Mesothelial cell of epicardium (in vitro differentiated cells): ENCODE results near the gene CLDN5. TPM values are rescaled to one million over a fixed set of nuclear protein-coding genes. Genes with fewer than 3 reads are reported as not detected.

ENCODE experiments used
- DNase-seq, 2 experiments: peaks; one replicate each; pipeline ENCODE4 v3.0.0; 2021; ENCODE audit warnings: low spot score in 2 of 2; ENCODE audit not compliant: unreplicated experiment in 2 of 2
- H3K27ac Mint-ChIP-seq: 2 replicates; pipeline ENCODE4 v1.8.0; 2021; ENCODE audit warnings: mixed read lengths
- H3K27me3 Mint-ChIP-seq: 2 replicates; pipeline ENCODE4 v1.8.0; 2021; ENCODE audit warnings: low read depth, mixed read lengths
- H3K36me3 Mint-ChIP-seq: 2 replicates; pipeline ENCODE4 v1.8.0; 2021; ENCODE audit warnings: mixed read lengths
- H3K4me1 Mint-ChIP-seq: 2 replicates; pipeline ENCODE4 v1.8.0; 2021; ENCODE audit warnings: mixed read lengths
- H3K4me3 Mint-ChIP-seq: 2 replicates; pipeline ENCODE4 v1.8.0; 2021; ENCODE audit warnings: mild to moderate bottlenecking, moderate library complexity, mixed read lengths
- H3K9me3 Mint-ChIP-seq: 2 replicates; pipeline ENCODE4 v1.8.0; 2021; ENCODE audit warnings: mixed read lengths
- total RNA-seq: library from RNA; stranded (reverse); gene quantifications from 3 replicates; pipeline ENCODE4 v1.2.1, GENCODE V29; 2021
- TF ChIP-seq, protein P1 (sequence below): fragments of 200-600 bp; sonication (generic); IDR thresholded peaks from one replicate; pipeline ENCODE4 v1.5.0; 2021; ENCODE audit warnings: antibody characterized with exemption; ENCODE audit not compliant: unreplicated experiment

The CLDN5 gene
- total RNA-seq, 1 donor from 2014 or later, result not detected

DNA sequence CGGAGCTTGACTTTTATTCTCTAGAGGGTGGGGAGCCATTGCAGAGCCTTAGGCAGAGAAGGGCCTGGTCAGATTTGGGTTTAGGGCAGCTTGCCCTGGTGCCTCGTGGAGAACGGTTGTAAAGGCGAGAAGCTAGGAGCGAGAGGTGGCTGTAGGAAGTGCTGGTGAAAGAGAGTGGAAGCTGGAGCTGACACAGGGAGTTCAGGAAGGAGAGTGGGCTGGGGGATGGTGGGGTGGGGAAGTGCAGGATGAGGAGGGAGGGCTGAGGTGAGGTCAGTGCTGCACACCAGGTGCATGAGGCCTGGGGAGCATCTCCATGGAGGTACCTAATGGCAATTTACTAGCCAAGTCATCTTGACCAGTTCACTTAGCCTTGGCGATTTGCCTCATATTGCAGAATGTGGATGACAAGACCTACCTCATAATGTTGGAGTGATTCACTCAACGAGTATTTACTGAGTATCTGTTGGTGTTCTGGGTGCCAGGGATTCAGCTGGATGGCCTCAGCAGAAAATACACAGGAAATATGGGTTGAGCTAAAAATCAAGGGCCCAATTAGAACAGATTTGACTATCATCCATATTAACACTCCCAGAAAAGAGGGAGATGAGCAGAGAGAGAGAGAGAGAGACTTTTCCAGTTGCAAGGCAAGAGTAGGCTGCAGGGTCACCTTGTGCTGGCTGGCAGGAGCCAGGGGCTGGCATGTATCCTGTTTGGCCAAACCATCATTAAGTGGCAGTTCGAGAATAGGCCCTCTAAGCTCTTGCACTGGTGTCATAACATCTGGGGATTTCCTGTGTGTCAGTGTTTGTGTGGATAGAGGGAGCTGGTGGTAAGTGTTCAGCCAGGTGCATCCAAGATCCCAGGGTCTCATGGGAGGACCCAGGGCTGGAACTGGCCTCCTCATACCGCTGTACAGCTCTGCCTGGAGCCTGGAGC lies 44.4 kb upstream of the CLDN5 start:
- DNase-seq, result no peak
- H3K36me3 Mint-ChIP-seq, result no peaks in the 10 kb centered on the region
- H3K27me3 Mint-ChIP-seq, result peaks cover 21% of the 10 kb centered on the region
- no peak overlapping the region for H3K27ac Mint-ChIP-seq
- H3K9me3 Mint-ChIP-seq, result peaks cover 9% of the 10 kb centered on the region
- no peak overlapping the region for H3K4me3 Mint-ChIP-seq
- H3K4me1 Mint-ChIP-seq, result no peaks in the 10 kb centered on the region
- TF ChIP-seq, protein P1, sequence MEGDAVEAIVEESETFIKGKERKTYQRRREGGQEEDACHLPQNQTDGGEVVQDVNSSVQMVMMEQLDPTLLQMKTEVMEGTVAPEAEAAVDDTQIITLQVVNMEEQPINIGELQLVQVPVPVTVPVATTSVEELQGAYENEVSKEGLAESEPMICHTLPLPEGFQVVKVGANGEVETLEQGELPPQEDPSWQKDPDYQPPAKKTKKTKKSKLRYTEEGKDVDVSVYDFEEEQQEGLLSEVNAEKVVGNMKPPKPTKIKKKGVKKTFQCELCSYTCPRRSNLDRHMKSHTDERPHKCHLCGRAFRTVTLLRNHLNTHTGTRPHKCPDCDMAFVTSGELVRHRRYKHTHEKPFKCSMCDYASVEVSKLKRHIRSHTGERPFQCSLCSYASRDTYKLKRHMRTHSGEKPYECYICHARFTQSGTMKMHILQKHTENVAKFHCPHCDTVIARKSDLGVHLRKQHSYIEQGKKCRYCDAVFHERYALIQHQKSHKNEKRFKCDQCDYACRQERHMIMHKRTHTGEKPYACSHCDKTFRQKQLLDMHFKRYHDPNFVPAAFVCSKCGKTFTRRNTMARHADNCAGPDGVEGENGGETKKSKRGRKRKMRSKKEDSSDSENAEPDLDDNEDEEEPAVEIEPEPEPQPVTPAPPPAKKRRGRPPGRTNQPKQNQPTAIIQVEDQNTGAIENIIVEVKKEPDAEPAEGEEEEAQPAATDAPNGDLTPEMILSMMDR, result no peak

DNA sequence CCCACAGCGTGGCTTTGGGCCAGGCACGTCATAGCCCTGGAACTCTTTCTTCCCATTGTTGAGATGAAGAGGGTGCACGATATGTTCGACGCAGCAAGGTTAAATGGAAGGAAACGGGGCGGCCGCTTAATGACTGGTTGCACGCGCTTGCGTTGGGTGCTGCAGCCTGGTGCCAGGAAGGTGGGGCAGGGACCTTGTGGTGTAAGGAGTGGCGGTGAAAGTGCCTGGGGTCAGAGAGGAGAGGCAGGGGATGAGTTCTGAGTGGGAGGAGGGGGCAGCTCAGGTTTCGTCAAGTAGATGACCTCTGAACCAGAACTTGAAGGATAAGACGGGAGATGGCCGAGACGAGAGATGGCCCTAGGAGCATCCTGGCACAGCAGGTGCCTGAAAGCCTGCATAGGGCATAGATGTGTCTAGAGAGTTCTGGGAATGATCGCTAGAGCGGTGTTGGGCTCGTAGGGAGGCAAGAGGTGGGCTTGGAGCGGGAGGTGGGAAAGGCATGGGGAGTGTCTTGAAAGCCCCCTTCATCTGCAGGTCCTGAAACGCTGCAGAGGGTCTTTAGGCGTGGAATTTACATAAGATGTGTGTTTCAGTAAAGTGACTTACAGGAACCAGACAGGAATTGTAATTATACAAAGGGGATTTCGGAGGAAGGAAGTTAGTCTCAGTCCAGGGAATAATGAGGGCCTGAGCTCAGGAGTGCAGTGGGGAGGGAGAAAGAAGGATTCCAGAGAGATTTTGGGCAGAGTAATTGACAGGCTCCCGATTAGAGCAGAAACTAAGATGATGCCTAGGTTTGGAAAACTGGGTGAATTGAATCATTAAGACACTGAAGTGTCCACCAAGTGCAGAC lies 43.2 kb upstream of the CLDN5 start:
- TF ChIP-seq, protein P1, result no peak
- Mint-ChIP-seq H3K4me1 (no peaks in the 10 kb centered on the region), H3K4me3 (no peak overlapping the region), H3K27ac (no peak overlapping the region), H3K9me3 (peaks cover 10% of the 10 kb centered on the region), H3K27me3 (peaks cover 21% of the 10 kb centered on the region), H3K36me3 (no peaks in the 10 kb centered on the region)
- DNase-seq, result no peak

DNA sequence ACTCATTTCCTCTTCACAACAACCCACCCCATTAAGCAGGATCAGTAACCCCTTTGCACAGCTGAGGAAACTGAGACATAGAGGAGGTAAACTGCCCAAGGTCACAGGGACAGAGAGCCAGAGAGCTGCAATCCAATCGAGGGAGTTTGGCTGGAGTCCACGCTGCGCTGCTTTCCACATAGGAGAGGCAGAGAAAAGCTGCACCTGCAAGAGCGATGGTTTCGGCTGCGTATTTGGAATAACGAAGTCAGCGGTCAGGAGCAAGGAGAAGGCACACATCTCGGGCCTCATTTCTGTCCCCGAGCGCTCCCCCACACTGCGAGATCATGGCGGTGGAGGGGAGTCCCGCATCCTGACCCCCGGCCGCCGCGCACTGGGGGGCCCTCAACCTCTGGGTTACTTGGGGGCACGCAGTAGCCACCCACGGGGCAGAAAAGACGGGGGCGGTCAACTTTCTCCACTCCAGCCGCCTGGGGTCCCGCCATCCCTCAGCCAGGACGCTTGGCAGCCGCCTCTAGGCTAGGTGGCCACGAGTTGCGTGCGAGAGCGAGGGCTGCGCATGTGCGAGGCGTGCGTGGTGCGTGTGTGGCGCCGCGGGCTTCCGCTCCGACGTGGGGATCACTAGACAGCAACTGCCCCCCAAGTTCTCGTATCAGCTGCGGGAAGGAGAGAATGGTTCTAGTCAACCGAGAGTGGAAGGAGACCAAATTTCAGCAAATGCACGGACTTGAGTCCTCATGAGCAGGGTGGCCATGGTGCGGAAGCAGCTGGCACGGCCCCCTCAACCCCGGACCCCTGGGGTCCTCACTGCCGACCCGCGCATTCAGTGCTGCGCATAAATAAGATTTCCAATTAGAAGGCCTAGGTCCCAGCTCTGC lies 42.3 kb upstream of the CLDN5 start:
- H3K27me3 Mint-ChIP-seq, result peaks cover 21% of the 10 kb centered on the region
- H3K4me1 Mint-ChIP-seq, result no peaks in the 10 kb centered on the region
- peaks cover 10% of the 10 kb centered on the region for H3K9me3 Mint-ChIP-seq
- TF ChIP-seq, protein P1, result no peak
- H3K27ac Mint-ChIP-seq, result no peak overlapping the region
- H3K36me3 Mint-ChIP-seq, result no peaks in the 10 kb centered on the region
- H3K4me3 Mint-ChIP-seq, result no peak overlapping the region
- no peak for DNase-seq

DNA sequence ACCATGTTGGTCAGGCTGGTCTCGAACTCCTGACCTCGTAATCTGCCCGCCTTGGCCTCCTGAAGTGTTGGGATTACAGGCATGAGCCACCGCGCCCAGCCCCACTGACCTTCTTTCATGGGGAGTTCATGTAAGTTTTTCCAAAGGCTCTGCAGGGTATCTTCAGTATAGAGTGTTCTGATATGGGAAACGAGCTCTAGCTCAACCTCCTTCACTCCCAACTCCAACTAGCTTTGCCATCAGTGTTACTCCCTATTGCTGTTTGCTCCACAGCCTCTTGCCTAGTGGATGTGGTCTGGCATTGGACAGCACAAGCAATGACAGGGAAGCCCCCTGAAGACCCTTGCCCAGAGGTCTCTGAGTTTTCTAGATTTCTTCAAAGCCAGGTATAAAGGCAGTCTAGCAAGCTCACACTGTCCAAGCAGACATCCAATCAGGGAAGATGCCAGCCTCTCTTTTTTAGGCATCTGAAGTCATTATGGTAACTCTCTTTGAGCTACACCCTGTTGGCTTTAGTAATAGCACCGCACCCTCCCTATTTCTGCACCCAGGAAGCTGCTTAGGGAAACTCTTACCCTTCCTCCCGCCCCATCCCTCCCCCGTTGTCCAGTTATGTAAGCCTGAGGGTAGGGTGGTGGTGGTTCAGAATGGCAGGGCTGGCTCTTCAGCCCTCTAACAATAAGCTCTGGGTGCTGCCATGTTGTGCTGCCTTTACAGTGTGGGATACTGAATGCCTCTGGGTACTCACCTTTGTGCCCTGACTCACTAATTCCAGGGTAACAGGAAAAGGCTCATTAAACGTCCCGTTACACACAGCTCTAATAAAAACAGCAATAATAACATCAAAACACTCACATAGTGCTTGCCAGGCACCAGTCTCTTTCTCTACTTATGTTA lies 41.4 kb upstream of the CLDN5 start:
- Mint-ChIP-seq H3K4me3 (no peak overlapping the region), H3K4me1 (no peaks in the 10 kb centered on the region), H3K27me3 (peaks cover 21% of the 10 kb centered on the region), H3K9me3 (peaks cover 10% of the 10 kb centered on the region), H3K36me3 (no peaks in the 10 kb centered on the region), H3K27ac (no peak overlapping the region)
- TF ChIP-seq, protein P1, result no peak
- no peak for DNase-seq
